Right lobe of liver (tissue), 6 donors: ENCODE results near the gene EYA2. TPM values are rescaled to one million over a fixed set of nuclear protein-coding genes. Genes with fewer than 3 reads are reported as not detected.

ENCODE experiments used
- ATAC-seq, 4 donors: fragments of 200-7000 bp; cut with Tn5 transposase; one replicate each; pipeline ENCODE4 v1.9.1; 2020; ENCODE audit warnings: mild to moderate bottlenecking in 4 of 4, moderate library complexity in 4 of 4
- DNase-seq, 3 donors: peaks; one replicate each; pipeline ENCODE4 v3.0.0-alpha.2; 2020
- H3K27ac ChIP-seq, 3 donors: fragments of 200-600 bp; one replicate each; pipeline ENCODE4 v1.8.0; 2022
- H3K27me3 ChIP-seq, 2 donors: fragments of 200-600 bp; one replicate each; pipeline ENCODE4 v1.8.0; 2022
- H3K36me3 ChIP-seq, 4 donors: fragments of 200-600 bp; sonication (generic) in 1 of 4; one replicate each; pipeline versions ENCODE4 v1.5.1 to v1.8.0; 2017 to 2022; ENCODE audit warnings: control low read depth in 1 of 4
- H3K4me1 ChIP-seq, 4 donors: fragments of 200-600 bp; sonication (generic) in 1 of 4; one replicate each; pipeline versions ENCODE4 v1.5.1 to v1.8.0; 2017 to 2022; ENCODE audit warnings: control low read depth in 1 of 4
- H3K4me3 ChIP-seq, 3 donors: fragments of 200-600 bp; one replicate each; pipeline ENCODE4 v1.8.0; 2022
- H3K9me3 ChIP-seq, 4 donors: fragments of 200-600 bp; sonication (generic) in 1 of 4; one replicate each; pipeline versions ENCODE4 v1.5.1 to v1.8.0; 2017 to 2022; ENCODE audit warnings: control low read depth in 1 of 4
- POLR2A ChIP-seq: fragments of 450-650 bp; IDR thresholded peaks from one replicate; pipeline ENCODE4 v1.6.1; 2017; ENCODE audit warnings: antibody characterized with exemption, mild to moderate bottlenecking
- WGBS: methylation state at CpG from one replicate; pipeline ENCODE4 v1.1.6; 2018; ENCODE audit warnings: low coverage, low lambda C conversion rate; ENCODE audit not compliant: insufficient coverage; ENCODE audit errors: missing lambda C conversion rate; 5-methylcytosine and 5-hydroxymethylcytosine counted together
- intact Hi-C, 2 donors: fragments of 100-400 bp; cut with DNase I; formaldehyde crosslinking; loops; one replicate each; pipeline versions ENCODE4 v1.11.2 to v1.14.1; 2022
- total RNA-seq, 6 experiments: library from RNA; depleted of rRNA in 2 of 6; stranded (reverse); fragments of >200 nt in 2 of 6; fragmentation: NEBNext Ultra II Directional in 3 of 6; extraction: Animal tissue kit (Norgen Biotek cat#: 25700) in 3 of 6; gene quantifications; one replicate each; pipeline versions ENCODE4 v1.1.0 to v1.2.4, GENCODE V29; 2016 to 2023
- TF ChIP-seq, protein P1 (sequence below), 4 donors: fragments of 200-600 bp in 3 of 4; fragments of 450-650 bp in 1 of 4; IDR thresholded peaks; one replicate each; pipeline versions ENCODE4 v1.5.1 to v1.8.0; 2016 to 2022; ENCODE audit warnings: antibody characterized with exemption in 4 of 4, mild to moderate bottlenecking in 2 of 4
- donor health status: DM: no; HTN: yes; CAD: no.
- donor health status: DM: no; HTN: no; CAD: no.
- donor health status: DM: no; HTN: no; CAD: no.
- donor health status: DM: no; HTN: yes; CAD: no.
- donor health status: DM: no; HTN: yes; CAD: no.

The EYA2 gene
- total RNA-seq, 6 experiments from 2014 or later = 0.12 to 3.0 (median 0.49) TPM

DNA sequence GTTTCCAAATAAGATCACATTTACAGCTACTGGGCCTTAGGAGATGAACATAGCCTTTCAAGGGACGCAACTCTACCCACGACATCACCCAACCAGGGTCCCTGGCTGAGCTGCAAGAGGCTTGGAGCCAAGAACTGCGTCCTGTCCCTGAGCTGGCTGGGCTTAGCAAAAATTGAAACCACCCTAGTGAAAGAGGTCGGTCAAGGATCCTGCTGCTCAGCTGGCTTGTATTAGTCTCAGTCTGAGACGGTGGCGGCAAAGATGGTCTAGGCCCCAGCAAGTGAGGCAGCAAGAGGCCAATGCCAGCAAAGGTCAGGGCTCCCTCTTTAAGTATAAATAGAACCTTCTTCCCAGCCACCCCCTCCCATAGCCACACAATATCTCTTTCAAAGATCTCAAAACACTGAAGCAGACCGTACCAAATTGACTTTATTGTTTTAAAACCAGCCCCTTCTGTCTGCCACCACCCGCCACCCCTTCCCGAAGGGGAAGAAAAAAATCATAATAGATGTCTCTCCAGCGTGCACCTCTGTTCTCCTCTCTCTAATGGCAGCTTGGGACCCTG, 140.5 kb downstream of the EYA2 start:
- intact Hi-C loops = no loop called here
- TF ChIP-seq POLR2A = no peak
- TF ChIP-seq, protein P1, sequence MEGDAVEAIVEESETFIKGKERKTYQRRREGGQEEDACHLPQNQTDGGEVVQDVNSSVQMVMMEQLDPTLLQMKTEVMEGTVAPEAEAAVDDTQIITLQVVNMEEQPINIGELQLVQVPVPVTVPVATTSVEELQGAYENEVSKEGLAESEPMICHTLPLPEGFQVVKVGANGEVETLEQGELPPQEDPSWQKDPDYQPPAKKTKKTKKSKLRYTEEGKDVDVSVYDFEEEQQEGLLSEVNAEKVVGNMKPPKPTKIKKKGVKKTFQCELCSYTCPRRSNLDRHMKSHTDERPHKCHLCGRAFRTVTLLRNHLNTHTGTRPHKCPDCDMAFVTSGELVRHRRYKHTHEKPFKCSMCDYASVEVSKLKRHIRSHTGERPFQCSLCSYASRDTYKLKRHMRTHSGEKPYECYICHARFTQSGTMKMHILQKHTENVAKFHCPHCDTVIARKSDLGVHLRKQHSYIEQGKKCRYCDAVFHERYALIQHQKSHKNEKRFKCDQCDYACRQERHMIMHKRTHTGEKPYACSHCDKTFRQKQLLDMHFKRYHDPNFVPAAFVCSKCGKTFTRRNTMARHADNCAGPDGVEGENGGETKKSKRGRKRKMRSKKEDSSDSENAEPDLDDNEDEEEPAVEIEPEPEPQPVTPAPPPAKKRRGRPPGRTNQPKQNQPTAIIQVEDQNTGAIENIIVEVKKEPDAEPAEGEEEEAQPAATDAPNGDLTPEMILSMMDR (IDR thresholded peaks at IDR 0.05) = no peak
- 77% methylated on average over 6 of the region's 10 CpGs for WGBS
- DNase-seq (no peak), ATAC-seq (no peak)
- Histone ChIP-seq H3K36me3 (no peaks in the 10 kb centered on the region), H3K4me1 (peaks cover 0 to 54% (median 24%) of the 10 kb centered on the region in 4 donors), H3K9me3 (no peaks in the 10 kb centered on the region), H3K4me3 (no peak overlapping the region), H3K27ac (no peak overlapping the region), H3K27me3 (no peaks in the 10 kb centered on the region)

DNA sequence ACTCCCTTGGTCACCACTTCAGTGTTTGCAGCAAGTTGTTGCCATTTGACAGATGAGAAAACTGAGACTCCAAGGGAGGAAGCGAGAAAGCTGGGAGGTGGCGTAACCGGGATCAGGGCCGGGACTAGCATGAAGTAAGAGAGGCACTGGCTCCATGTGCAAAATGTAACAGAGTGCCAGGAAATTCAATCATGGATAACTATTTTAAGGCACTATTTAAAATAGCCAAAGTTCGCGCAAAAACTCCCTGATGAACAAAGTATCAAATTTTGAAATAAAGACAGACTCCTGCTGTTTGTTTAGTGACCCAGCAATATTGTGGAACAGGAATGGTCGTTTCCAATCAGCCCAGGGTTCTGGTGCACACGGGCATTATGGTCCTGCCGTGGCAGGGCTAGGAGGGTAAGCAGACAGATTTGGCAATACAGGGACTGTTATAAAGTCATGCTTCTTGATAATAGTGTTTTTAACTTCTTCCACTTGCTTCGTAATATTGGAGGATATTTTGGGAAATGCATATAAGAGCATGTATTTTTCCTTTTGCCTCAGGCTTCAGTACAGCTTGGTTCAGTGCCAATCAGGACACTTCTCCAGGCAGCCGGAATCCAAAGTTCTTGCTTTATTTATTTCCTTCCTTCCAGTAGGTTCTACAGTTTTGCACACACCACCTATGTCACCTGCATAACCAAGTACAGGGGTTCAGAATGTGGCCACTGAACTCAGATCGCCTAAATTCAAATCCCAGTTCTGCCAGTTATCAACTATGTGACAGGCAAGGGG, 141.6 kb downstream of the EYA2 start:
- TF ChIP-seq, protein P1 (IDR thresholded peaks at IDR 0.05) = no peak
- no peak for TF ChIP-seq POLR2A
- Histone ChIP-seq H3K4me1 (peaks cover 0 to 42% (median 19%) of the 10 kb centered on the region in 4 donors), H3K4me3 (no peak overlapping the region), H3K36me3 (no peaks in the 10 kb centered on the region), H3K9me3 (no peaks in the 10 kb centered on the region), H3K27me3 (no peaks in the 10 kb centered on the region), H3K27ac (peak overlapping the region; percentile 25 to 47 (median 40))
- whole genome bisulfite sequencing = 46% methylated on average over 12 of the region's 12 CpGs
- DNase-seq (peak in 2 of 3 donors; percentile 38 to 68), ATAC-seq (peak; percentile 16 to 51 (median 35))
- intact Hi-C loops = no loop called here

DNA sequence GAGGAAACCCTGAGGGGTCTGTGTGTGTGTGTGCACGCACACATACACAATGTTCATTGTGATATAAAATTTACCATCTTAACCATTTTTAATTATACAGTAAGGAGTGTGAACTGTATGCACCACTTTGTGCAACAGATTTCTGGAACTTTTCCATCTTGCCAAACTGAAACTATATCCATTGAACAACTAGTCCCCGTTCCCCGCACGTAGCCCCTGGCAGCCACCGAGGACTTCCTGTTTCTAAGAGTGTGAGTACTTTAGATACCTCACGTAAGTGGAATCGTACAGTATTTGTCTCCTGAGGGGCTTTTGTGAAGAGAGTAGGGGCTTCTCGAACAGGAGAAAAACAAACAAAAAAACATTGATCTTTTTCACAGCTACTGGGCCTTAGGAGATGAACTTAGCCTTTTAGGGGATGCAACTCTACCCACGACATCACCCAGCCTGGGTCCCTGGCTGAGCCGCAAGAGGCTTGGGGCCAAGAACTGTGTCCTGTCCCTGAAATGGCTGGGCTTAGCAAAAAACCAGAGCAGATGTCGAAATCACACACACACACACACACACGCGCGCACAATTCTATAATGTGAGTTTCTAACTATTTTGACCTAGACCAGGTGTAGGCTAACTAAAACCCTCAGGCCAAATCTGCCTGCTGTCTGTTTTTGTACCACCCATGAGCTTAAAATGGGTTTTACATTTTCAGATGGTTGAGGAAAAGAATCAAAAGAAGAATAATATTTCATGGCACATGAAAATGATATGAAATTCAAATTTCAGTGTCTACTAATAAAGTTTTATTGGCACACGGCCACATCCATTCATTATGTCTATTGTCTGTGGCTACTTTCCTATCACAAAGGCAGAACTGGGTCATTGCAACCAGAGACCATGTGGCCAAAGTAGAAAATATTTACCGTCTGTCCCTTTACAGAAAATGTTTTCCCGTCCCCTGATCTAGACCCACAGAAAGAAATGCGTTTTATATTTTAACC, 144.2 kb downstream of the EYA2 start:
- peak in 2 of 3 donors; percentile 47 to 87 for DNase-seq
- ATAC-seq = peak; percentile 55 to 77 (median 66)
- 36% methylated on average over 15 of the region's 18 CpGs for WGBS

More for the DNA sequence above, 144.2 kb downstream of the EYA2 start:
- TF ChIP-seq POLR2A = no peak
- TF ChIP-seq, protein P1 (IDR thresholded peaks at IDR 0.05) = no peak
- H3K27ac ChIP-seq = peak overlapping the region in 1 of 3 donors; percentile 15
- intact Hi-C loops = no loop called here
- H3K4me1 ChIP-seq = peaks cover 0 to 26% (median 11%) of the 10 kb centered on the region in 4 donors
- no peaks in the 10 kb centered on the region for H3K36me3 ChIP-seq
- no peaks in the 10 kb centered on the region for H3K9me3 ChIP-seq
- no peaks in the 10 kb centered on the region for H3K27me3 ChIP-seq
- peak overlapping the region in 2 of 3 donors; percentile 1 to 2 for H3K4me3 ChIP-seq
